ENCODE results near the gene CCDC112.

Gene CCDC112, protein sequence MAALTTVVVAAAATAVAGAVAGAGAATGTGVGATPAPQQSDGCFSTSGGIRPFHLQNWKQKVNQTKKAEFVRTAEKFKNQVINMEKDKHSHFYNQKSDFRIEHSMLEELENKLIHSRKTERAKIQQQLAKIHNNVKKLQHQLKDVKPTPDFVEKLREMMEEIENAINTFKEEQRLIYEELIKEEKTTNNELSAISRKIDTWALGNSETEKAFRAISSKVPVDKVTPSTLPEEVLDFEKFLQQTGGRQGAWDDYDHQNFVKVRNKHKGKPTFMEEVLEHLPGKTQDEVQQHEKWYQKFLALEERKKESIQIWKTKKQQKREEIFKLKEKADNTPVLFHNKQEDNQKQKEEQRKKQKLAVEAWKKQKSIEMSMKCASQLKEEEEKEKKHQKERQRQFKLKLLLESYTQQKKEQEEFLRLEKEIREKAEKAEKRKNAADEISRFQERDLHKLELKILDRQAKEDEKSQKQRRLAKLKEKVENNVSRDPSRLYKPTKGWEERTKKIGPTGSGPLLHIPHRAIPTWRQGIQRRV

DNA sequence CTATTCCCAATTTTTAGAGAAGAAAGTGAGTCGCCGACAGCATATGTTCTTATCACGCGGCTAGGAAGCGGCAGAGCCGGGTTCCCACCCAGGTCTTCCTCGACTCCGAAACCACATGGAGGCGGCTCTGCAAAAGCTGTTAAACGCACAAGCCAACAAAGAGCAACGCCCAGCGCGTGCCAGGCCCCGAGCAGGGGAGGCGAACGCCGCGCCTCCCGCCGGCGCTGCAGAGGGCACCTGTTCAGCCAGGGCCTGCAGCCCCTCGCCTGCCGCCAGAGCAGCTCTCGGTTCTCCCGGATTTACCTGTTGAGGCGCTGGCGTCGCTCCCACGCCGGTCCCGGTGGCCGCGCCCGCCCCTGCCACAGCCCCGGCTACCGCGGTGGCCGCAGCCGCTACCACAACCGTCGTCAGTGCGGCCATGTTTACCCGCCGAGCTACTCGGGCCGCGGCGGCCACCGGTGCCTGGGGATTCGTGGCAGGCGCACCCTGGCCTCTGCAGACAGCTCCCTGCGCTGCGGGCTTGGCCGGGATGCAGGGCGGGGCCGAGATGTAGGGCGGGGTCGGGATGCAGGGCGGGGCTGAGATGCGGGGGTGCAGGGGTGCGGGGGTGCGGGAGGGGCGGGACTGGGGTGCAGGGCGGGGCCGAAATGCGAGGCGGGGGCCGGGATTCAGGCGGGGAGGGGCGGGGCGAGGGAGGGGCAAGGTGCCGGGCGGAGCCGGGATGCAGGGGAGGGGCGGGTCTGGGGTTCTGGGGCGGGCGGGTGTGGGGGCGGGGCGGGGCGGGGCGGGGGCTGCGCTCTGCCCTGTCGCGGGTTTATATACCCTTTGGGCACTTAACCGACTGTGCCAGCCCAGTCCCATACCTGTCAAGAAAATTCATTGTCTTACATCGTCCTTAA lies at the start of gene CCDC112:
Gene CCDC112 (minus strand): TSS at position 531 of the 899 bp plus-strand sequence. CDS start 111 bp downstream, at position 420.
- TF ChIP-seq L3MBTL2 (conservative IDR thresholded peaks at IDR 0.05) (peak; percentile 92), ZNF384 (IDR thresholded peaks at IDR 0.05) (no peak)
- DNase-seq (ENCODE audit: extremely low spot score), result peak; percentile 86
- CTCF ChIA-PET, result interaction anchor here (0.7 kb wide), 1 partner anchor 205 kb away, joined by 6 read pairs; no protein-coding TSS in a partner anchor
- POLR2A ChIA-PET, result interaction anchor here (0.7 to 3.1 kb wide), 3 partner anchors 8 to 35 kb away, joined by 3 to 12 read pairs (median 5); partner anchors contain the start of gene PGGT1B

DNA sequence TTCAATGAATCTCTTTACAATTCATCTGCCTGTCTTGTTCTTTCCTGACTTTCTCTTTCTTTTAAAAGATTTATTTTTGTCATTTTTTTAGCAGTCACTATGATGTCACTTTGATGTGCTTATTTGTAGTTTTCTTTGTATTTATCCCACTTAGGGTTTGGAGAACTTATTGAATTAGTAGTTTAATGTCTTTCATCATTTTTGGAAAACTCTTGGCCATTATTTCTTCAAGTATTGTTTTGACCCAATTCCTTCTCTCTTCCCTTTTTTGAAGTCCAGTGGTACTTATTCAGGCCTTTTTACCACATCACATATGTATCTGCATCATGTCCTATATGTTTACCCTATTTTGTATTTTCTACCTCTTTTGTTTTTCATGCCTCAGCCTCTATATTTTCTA lies 48.9 kb upstream of the CCDC112 start:
- ChIA-PET CTCF (no interaction called here), POLR2A (no interaction called here)
- no peak for DNase-seq (ENCODE audit: extremely low spot score)
- TF ChIP-seq FOXM1 (IDR thresholded peaks at IDR 0.05; ENCODE audit: borderline replicate concordance) (no peak), HDGF (IDR thresholded peaks at IDR 0.05; ENCODE audit: borderline replicate concordance) (no peak)

DNA sequence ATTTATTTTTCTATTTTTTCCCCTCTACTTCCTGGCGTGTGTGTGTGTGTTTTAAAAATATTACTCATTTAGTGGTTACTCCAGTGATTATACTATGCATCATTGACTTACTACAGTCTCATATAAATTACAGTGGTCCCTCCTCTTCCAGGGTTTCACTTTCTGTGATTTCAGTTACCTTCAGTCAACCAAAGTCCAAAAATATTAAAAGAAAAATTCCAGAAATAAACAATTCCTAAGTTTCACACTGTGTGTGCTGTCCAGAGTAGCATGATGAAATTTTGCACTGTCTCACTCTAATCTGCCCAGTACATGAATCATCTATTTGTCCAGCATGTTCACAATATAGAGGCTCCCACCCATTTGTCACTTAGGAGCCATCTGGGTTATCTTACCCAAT lies 47.4 kb upstream of the CCDC112 start:
- no peak for TF ChIP-seq ELF4 (IDR thresholded peaks at IDR 0.05)
- TF ChIP-seq L3MBTL2 (conservative IDR thresholded peaks at IDR 0.05), result no peak
- POLR2A ChIA-PET, result no interaction called here
- DNase-seq (ENCODE audit: extremely low spot score), result no peak
- CTCF ChIA-PET, result no interaction called here

DNA sequence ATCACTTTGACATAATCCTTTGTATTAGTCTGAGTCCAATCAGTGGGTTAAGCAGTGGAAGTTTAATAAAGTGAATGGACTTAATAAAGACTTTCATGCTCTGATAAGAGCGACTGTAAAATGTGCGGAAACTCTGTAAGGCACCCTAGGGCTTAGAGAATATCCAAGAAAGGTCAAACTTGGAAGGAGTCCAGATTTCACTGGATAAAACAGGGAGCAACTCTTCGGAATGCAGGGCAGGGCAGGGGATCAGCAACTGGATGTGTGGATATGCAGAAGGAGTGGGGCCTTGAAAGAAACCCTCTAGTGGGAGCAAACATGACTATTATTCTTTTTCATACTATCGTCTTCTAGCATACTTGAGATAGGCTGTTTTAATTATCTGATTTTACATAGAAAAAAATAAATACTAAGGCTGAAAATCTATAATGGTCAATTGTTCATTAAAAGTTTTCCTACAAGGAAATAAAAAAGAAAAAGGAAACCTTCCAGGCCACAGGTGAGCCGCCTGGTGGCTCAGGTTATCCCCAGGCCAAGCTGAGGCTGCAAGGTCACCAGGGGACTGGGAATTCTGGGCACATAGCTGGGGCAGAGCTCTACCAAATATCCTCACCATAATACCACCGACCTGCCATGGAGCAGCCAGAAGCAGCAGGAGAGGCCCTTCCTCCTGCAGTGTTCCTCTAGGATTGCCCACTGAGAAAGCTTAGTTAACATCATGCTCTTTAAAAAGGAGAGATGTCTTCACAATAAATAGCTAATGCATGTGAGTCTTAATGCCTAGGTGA lies 46.3 kb upstream of the CCDC112 start:
- POLR2A ChIA-PET, result no interaction called here
- TF ChIP-seq ELF4 (IDR thresholded peaks at IDR 0.05) (no peak), LEF1 (IDR thresholded peaks at IDR 0.05; ENCODE audit: borderline replicate concordance) (no peak), FOXA1 (IDR thresholded peaks at IDR 0.05) (no peak), L3MBTL2 (conservative IDR thresholded peaks at IDR 0.05) (no peak), SP1 (IDR thresholded peaks at IDR 0.05) (no peak), NFRKB (IDR thresholded peaks at IDR 0.05) (no peak), FOXM1 (IDR thresholded peaks at IDR 0.05; ENCODE audit: borderline replicate concordance) (no peak), BHLHE40 (IDR thresholded peaks at IDR 0.05; ENCODE audit: borderline replicate concordance) (no peak), TARDBP (IDR thresholded peaks at IDR 0.05) (no peak)
- CTCF ChIA-PET, result no interaction called here
- no peak for DNase-seq (ENCODE audit: extremely low spot score)

DNA sequence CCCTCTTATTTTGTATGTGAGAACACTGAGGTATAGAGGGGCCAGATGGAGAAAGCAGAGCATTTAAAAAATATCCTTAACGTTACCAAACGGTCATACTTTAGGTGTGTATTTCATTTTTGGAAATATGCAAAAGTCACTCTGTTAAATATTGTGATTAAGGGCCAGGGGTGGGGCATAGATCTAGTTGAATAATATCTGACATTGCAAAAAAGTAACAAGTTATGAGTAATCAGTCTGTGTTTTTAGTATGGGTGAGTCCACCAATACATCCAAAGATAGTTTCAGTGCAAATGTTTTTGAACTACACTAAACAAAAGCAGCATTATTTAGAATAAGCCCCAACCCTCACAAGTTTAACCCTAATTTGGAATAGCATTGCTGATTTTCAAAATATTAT lies 45.3 kb upstream of the CCDC112 start:
- no peak for TF ChIP-seq SP1 (IDR thresholded peaks at IDR 0.05)
- no peak for TF ChIP-seq LEF1 (IDR thresholded peaks at IDR 0.05; ENCODE audit: borderline replicate concordance)
- TF ChIP-seq, protein P1, sequence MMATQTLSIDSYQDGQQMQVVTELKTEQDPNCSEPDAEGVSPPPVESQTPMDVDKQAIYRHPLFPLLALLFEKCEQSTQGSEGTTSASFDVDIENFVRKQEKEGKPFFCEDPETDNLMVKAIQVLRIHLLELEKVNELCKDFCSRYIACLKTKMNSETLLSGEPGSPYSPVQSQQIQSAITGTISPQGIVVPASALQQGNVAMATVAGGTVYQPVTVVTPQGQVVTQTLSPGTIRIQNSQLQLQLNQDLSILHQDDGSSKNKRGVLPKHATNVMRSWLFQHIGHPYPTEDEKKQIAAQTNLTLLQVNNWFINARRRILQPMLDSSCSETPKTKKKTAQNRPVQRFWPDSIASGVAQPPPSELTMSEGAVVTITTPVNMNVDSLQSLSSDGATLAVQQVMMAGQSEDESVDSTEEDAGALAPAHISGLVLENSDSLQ (IDR thresholded peaks at IDR 0.05), result no peak
- no peak for TF ChIP-seq FOXM1 (IDR thresholded peaks at IDR 0.05; ENCODE audit: borderline replicate concordance)
- TF ChIP-seq TARDBP (IDR thresholded peaks at IDR 0.05), result no peak
- TF ChIP-seq ARNT (IDR thresholded peaks at IDR 0.05), result no peak
- TF ChIP-seq HDGF (IDR thresholded peaks at IDR 0.05; ENCODE audit: borderline replicate concordance), result no peak
- TF ChIP-seq BHLHE40 (IDR thresholded peaks at IDR 0.05; ENCODE audit: borderline replicate concordance), result no peak
- no peak for TF ChIP-seq CTBP1 (IDR thresholded peaks at IDR 0.05; ENCODE audit: borderline replicate concordance)
- TF ChIP-seq FOXA1 (IDR thresholded peaks at IDR 0.05), result no peak
- no peak for TF ChIP-seq FOXK2 (IDR thresholded peaks at IDR 0.05)
- CTCF ChIA-PET, result no interaction called here
- POLR2A ChIA-PET, result no interaction called here
- no peak for DNase-seq (ENCODE audit: extremely low spot score)

- CTCF ChIA-PET, result no interaction called here
- POLR2A ChIA-PET, result no interaction called here
- TF ChIP-seq FOXM1 (IDR thresholded peaks at IDR 0.05; ENCODE audit: borderline replicate concordance) (no peak), SP1 (IDR thresholded peaks at IDR 0.05) (no peak), ZNF384 (IDR thresholded peaks at IDR 0.05) (no peak), SUZ12 (IDR thresholded peaks at IDR 0.05) (no peak), FOXK2 (IDR thresholded peaks at IDR 0.05) (no peak), ARNT (IDR thresholded peaks at IDR 0.05) (no peak), FOXA1 (IDR thresholded peaks at IDR 0.05) (no peak), L3MBTL2 (conservative IDR thresholded peaks at IDR 0.05) (no peak), TARDBP (IDR thresholded peaks at IDR 0.05) (no peak), LEF1 (IDR thresholded peaks at IDR 0.05; ENCODE audit: borderline replicate concordance) (no peak), CTBP1 (IDR thresholded peaks at IDR 0.05; ENCODE audit: borderline replicate concordance) (no peak), BHLHE40 (IDR thresholded peaks at IDR 0.05; ENCODE audit: borderline replicate concordance) (no peak), ELF4 (IDR thresholded peaks at IDR 0.05) (no peak), HDGF (IDR thresholded peaks at IDR 0.05; ENCODE audit: borderline replicate concordance) (no peak), NFRKB (IDR thresholded peaks at IDR 0.05) (no peak)
- TF ChIP-seq, protein P1 (IDR thresholded peaks at IDR 0.05), result no peak
- no peak for DNase-seq (ENCODE audit: extremely low spot score)
These were observed 42.4 kb upstream of the CCDC112 start for GRCh38 chr5:115338851-115339250.

All from HEK293T (cell line).